HCEC 1CT (cell line): Measurements from ENCODE around the gene GZF1.

Experiments used
- DNase-seq: peaks from one replicate; pipeline ENCODE4 v3.0.0-alpha.2; 2017

GZF1 gene

DNA sequence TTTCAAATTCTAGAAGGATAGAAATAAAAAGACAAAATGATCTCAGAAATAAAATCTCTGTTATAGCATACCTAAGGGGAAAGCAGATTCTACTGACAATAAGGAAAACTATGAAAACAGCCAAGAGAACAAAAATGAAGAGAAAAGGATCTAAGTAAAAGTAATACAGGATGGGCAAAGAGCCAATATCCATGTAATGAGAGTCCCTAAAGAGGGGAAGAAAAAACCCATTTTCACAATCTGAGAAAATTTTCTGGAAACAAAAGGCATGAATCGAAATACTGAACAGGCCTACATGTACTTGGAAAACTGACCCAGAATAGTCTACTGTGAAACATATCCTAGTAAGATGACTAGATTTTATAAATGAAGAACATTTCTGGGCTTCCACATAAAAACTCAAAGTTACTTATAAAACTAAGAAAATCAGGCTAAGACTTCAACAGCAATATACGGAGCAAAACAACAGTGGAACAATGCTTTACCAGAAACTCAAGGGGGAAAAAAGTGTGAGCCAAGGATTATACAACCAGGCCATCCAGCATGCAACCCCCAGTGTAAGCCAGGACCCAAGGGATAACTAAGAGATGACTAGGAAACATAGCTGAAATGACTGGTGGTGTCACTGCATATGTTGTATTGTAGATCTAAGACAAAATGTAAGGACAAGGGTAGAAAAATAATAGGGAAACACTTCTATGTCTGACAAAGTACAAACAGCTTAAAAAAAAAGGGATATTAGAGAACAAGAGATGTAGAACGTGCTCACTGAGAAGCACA is 49.1 kb downstream of the GZF1 start:
- DNase-seq = no peak

DNA sequence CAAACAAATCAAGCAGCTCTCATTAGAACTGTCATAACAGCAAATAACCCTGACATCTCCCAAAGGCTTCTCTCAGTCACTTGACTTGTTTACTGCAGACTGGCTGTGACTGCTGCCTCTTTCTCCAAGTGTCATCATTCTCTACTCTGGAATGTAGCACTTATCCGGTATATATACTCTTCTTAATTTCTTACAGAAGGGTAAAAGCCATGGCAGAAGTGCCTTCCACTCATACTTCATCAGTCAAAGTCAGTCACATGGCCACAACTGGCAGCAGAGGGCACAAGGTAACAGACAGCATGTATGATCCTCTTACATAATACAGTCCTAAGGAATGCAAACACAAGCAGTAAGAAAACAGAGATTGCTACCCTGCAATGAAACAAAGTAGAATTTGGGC is 50.0 kb downstream of the GZF1 start:
- no peak for DNase-seq

DNA sequence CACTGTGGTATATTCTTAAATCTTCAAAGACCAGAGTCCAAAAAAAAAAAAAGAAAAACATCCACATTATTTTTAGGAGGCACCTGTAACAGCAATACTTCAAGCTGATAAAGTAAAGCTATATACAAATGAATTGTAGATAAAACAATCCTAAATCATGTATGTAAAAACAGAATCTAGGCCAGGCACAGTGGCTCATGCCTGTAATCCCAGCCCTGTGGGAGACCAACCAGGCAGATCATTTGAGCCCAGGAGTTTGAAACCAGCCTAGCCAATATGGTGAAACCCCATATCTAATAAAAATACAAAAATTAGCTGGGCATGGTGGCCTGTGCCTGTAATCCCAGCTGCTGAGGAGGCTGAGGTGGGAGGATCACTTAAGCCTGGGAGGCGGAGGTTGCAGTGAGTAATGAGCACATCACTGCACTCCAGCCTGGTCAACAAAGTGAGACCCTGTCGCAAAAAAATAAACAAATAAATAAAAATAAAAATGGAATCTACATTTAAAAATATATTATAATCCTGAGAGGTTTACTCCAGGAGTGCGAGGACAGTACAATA is 52.0 kb downstream of the GZF1 start:
- DNase-seq = no peak

DNA sequence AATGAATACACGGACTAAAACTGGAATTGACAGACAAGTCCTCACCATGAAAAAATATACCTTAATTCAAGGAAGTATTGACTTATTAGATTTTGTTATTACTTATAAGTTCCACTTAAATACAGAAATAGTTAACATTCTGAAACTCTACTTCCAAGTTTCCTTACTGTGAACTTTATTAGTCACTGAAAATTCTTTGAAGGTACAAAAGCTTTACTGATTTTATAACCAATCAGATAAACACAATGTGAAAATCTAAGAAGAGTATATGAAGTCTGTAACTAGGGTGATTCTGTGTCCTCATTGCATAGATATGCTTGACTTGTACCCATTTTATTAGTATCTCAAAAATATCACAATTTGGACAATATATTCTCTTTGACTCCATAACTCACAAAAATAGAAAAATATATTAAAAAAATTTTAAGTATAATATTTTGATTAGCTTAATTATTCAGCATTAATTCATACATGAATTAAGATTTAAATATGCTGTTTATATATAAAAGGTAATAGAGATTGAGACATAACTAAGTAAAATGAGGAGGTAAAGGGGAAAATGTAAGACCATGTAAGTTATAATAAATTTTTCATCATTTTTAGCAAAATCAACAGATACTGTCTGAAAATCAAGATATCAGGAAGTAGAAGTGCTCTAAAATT is 52.7 kb downstream of the GZF1 start:
- DNase-seq = no peak

DNA sequence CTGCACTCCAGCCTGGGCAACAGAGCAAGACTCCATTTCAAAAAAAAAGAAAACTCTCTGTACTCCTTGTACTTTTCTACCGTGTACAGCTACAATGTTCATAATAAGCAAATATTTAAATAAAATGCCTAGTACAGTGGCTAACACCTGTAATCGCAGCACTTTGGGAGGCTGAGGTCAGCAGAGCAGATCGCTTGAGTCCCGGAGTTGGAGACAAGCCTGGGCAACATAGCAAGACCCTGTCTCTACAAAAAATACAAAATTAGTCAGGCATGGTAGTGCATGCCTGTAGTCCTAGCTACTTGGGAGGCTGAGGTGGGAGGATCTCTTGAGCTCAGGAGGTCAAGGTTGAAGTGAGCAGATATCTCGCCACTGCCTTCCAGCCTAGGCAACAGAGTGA is 53.6 kb downstream of the GZF1 start:
- no peak for DNase-seq

DNA sequence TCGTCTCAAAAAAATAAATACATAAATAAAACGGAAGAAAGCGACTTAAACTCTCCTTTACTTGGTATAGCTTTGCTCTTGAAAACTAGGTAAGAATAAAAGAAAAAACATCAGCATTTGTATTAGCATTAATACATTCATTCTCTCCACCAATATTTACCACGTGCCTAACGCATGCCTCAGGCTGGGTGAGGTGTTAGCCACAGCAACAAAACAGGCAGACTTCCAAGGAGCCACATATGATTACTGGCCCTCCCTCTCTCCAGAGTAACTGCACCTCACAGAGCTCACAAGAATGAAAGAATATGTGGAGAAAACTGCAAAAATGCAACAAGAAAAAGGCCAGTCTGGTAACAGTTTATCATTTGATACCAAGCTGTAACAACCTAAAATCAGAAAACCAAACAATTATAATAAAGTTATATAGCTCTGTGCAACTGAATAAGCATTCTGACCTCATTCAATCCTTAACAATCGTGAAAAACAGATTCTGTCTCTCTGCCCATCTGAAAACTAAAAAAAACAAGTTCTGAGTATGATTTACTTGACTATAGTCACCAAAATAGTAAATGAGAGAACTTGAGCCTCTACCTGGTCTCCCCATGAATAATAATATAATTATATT is 54.1 kb downstream of the GZF1 start:
- DNase-seq = no peak

DNA sequence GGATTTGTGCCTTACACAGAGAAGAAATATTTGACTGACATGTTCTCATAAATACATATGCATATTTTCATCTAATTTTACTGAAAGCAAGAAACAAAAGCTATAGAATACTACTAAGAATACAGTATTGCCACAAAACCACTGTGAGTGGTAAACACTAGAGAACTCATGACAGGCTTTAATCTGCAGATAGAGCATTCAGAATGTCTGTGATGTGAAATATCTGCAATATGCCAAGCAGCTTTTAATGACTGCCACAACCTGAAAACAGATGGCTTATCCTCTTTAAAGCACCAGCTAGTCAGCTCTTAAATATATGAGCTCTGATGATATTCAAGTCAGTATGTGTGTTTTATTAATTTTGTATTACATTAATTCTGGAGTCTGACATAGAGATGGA is 55.9 kb downstream of the GZF1 start:
- no peak for DNase-seq

DNA sequence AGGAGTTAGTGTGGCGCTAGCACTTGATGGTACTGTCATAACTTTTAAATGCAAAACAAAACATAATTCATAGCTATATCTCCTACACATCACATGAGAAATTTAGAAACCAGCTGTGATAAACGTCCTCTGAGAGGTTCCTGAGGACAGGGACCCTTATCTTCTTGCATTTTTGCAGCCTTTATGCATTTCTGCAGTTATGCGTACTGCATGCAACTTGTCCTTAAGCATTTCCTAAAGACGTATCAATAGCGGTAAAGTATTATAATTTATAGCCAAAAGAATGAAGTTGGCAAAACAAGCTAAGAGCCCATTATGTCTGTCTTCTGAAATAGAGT is 57.6 kb downstream of the GZF1 start:
- DNase-seq = no peak

DNA sequence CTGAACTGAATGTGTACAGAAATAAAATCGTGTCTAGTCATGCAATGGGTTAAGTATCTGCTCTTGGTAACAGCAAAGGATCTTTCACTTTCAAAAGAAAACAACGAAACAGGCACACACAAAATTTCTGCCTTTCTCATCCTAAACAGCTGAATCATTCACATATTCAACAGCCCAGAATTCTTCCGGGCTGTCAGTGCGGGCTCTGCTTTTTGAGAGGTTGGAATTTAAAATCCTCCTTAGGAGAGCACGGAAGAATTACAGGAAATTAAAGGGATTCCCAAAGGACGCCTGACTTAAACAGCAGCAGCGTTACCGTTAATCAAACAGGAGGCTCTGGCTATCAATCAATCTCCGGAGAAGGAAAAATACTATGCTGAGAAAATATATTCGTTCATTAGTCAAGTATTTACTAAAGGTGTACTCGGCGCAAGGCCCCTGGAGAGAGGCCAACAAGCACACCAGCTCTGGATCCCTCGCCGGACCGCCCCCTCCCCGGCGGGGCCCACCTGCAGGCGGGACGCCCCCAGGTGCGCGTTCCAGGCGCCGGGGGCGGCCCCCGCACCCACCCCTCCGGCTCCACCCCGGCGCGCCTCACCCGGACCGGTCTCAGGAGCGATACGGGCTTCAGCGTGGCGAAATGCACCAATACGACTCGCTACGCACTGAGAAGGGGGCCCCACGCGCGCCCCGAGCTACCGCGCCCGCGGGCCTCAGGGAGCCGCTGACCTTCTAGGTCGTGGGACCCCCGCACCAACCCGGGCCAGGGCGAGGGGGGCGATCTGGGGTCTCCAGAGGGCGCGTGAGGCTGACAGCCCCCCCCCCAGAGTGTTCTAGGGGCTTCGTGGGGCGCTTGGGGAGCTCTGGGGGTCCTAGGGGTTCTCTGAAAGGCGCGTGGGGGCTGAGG is 58.3 kb downstream of the GZF1 start:
- DNase-seq = peak; percentile 58

DNA sequence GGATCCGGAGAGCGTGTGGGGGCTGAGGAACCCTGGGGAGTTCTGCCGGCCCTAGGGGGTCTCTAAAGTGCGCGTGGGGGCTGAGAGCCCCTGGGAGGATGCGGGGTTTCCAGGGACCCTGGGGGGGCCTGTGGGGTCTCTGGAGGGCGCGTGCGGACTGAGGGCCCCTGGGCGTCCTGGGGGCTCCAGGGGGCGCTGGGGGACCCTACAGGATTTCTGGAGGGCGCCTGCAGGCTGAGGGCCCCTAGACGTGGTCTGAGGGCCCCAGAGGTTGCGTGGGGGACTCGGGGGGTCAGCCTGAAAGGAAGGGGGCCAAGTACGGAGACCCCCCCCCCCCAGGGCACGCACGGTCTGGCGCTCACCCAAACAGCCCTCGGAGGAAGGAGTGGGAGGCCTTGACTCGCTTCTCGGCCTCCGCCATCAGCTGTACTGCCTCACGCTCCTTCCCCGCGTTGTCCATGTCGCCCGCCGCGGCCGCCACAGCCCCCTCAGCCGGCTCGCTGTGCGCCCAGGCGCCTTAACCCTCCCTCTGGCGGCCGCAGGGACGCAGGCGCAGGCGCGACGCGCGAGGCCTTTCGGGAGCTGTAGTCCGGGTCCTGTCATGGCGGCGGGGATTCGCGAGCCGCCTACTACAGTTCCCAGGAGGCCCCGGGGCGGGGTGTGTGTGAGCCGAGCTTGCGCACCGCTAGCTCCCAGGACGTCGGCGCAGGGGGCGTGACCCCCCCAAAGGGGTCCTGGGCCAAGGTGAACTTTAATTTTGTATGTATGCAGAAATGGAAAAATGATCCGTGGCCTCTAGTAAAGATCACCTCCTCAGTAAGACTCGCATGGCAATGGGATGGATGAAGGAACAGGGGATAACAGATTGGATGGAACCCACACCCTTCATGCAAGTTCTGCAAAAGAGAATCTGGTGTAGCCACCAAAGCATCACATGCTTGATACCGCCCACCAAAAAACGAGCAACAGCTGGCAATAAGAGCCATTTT is 59.3 kb downstream of the GZF1 start, which contains the start of gene NAPB:
NAPB (minus strand) TSS at position 546 of the 989 bp plus-strand sequence; CDS start at position 460, 86 bp downstream.
- DNase-seq = peak; percentile 90
